ENCODE data around the gene TTC3. TPM values are rescaled to one million over a fixed set of nuclear protein-coding genes. Genes with fewer than 3 reads are reported as not detected.

The TTC3 gene
- total and polyA plus RNA-seq, 9 of the 15 experiments (the other 6 are each of a cell fraction or from before 2014, with no cell fraction given) = 17.5 to 92.0 (median 59.5) TPM

DNA sequence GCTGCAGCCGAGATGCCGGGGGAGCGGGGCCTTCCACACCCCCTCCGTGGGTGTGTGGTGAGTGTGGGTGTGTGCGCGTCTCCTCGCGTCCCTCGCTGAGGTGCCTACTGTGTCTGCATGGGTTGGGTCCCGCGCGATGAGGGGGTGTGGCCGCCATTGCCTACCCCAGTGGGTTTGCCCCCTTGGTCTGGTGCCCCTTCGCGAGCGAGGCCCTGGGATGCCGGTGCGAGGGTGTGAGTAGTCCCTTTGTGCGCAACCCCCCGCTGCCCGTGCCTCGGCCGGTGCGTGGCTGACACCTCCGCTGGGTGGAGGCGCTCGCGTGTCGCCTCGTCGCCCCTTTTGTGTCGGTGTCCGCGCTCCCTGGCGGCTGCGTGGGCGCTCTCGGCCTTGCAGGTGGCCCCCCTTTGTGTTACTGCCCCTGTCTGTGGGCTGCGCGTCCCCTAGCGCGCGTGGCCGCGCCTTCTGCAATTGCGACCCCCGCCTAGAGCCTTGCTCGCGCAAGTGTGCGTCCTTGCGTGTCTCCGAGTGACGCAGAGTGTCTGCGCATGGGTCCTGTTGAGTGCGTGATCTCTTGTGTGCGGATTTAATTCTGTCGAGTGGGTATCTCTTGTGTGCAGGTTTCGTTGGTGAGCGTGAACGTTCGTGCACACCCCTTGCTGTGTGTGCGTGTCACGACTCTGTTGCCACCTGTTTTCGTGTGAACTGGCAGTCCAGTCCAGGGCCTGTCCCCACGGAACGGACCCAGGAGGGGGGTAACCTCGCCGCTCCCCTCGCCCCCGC is 553 bp downstream of the TTC3 start:
- Histone ChIP-seq H3K27me3 (ENCODE audit: control insufficient read depth in 2 of 2, insufficient read depth in 2 of 2, low read length in 2 of 2) (no peaks in the 10 kb centered on the region), H3K4me2 (ENCODE audit: insufficient read depth, low read length) (peak overlapping the region; percentile 92), H3K9me3 (replicated peaks; ENCODE audit: control insufficient read depth, insufficient read depth, low read depth, low read length) (no peaks in the 10 kb centered on the region), H3K27ac (ENCODE audit: extremely low read depth, low read depth, low read length) (peak overlapping the region; percentile 85), H3K36me3 (ENCODE audit: control insufficient read depth, insufficient read depth, low read length) (peaks cover 17% of the 10 kb centered on the region; the same call in 2 of the 3 replicates), H3K9ac (ENCODE audit: insufficient read depth in 1 of 2, low read depth in 2 of 2, low read length in 2 of 2) (peak overlapping the region; percentile 82 to 99), H3K9me1 (ENCODE audit: control insufficient read depth, insufficient read depth, low read length) (no peaks in the 10 kb centered on the region), H3K4me1 (replicated peaks in 1 of 2; ENCODE audit: control insufficient read depth in 2 of 2, insufficient read depth in 2 of 2, low read length in 2 of 2) (peaks cover 15 to 26% of the 10 kb centered on the region in 2 experiments; a peak in 4 of 5 replicates), H2AFZ (ENCODE audit: low read depth, low read length) (peak overlapping the region; percentile 88), H3K79me2 (ENCODE audit: control insufficient read depth, insufficient read depth, low read length) (peaks cover 69% of the 10 kb centered on the region), H3K4me3 (peak overlapping the region; percentile 69), H4K20me1 (replicated peaks; ENCODE audit: control insufficient read depth, insufficient read depth, low read length) (peaks cover 10% of the 10 kb centered on the region; the same call in 1 of the 2 replicates)
- POLR2A ChIA-PET = interaction anchor here (1.6 kb wide), 1 partner anchor 13 kb away, joined by 3 read pairs; no protein-coding TSS in a partner anchor
- BruUV-seq (replicated peaks) = no TSS peak
- peak; percentile 61 for ATAC-seq
- CTCF ChIA-PET (ENCODE audit: low intra/inter-chr PET ratio) = interaction anchor here (0.6 to 2.8 kb wide), 2 partner anchors 63 to 97 kb away, joined by 3 to 7 read pairs; no protein-coding TSS in a partner anchor
- no peak for FAIRE-seq
- in situ Hi-C loops (cut with MboI) = no loop called here
- DNase-seq (ENCODE audit: extremely low read depth in 1 of 4, low spot score in 3 of 4) = peak; percentile 51 to 73 (median 58)
- intact Hi-C loops (cut with micrococcal nuclease) = no loop called here
- WGBS (ENCODE audit: insufficient coverage, low coverage, missing lambda C conversion rate) = under 1% methylated on average over 70 of the region's 70 CpGs
- TF ChIP-seq, protein P1, sequence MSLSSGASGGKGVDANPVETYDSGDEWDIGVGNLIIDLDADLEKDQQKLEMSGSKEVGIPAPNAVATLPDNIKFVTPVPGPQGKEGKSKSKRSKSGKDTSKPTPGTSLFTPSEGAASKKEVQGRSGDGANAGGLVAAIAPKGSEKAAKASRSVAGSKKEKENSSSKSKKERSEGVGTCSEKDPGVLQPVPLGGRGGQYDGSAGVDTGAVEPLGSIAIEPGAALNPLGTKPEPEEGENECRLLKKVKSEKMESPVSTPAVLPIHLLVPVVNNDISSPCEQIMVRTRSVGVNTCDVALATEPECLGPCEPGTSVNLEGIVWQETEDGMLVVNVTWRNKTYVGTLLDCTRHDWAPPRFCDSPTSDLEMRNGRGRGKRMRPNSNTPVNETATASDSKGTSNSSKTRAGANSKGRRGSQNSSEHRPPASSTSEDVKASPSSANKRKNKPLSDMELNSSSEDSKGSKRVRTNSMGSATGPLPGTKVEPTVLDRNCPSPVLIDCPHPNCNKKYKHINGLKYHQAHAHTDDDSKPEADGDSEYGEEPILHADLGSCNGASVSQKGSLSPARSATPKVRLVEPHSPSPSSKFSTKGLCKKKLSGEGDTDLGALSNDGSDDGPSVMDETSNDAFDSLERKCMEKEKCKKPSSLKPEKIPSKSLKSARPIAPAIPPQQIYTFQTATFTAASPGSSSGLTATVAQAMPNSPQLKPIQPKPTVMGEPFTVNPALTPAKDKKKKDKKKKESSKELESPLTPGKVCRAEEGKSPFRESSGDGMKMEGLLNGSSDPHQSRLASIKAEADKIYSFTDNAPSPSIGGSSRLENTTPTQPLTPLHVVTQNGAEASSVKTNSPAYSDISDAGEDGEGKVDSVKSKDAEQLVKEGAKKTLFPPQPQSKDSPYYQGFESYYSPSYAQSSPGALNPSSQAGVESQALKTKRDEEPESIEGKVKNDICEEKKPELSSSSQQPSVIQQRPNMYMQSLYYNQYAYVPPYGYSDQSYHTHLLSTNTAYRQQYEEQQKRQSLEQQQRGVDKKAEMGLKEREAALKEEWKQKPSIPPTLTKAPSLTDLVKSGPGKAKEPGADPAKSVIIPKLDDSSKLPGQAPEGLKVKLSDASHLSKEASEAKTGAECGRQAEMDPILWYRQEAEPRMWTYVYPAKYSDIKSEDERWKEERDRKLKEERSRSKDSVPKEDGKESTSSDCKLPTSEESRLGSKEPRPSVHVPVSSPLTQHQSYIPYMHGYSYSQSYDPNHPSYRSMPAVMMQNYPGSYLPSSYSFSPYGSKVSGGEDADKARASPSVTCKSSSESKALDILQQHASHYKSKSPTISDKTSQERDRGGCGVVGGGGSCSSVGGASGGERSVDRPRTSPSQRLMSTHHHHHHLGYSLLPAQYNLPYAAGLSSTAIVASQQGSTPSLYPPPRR (CRISPR knock-in tag; IDR thresholded peaks at IDR 0.05; ENCODE audit: borderline replicate concordance) = 0 out of 2 replicates have a peak, but pooled peaks have one; percentile 28
- TF ChIP-seq DIDO1 (tag; IDR thresholded peaks at IDR 0.05; ENCODE audit: low read depth) (no peak), PURB (CRISPR knock-in tag; IDR thresholded peaks at IDR 0.05; ENCODE audit: low read depth) (no peak), BMI1 (IDR thresholded peaks at IDR 0.05; ENCODE audit: low read length) (no peak), STAT5B (CRISPR knock-in tag; IDR thresholded peaks at IDR 0.05) (no peak), DDX20 (tag; IDR thresholded peaks at IDR 0.05; ENCODE audit: low read depth) (no peak)
- TF ChIP-seq, protein P2, sequence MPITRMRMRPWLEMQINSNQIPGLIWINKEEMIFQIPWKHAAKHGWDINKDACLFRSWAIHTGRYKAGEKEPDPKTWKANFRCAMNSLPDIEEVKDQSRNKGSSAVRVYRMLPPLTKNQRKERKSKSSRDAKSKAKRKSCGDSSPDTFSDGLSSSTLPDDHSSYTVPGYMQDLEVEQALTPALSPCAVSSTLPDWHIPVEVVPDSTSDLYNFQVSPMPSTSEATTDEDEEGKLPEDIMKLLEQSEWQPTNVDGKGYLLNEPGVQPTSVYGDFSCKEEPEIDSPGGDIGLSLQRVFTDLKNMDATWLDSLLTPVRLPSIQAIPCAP (CRISPR knock-in tag; IDR thresholded peaks at IDR 0.05; ENCODE audit: borderline replicate concordance) = no peak
- TF ChIP-seq, protein P3, sequence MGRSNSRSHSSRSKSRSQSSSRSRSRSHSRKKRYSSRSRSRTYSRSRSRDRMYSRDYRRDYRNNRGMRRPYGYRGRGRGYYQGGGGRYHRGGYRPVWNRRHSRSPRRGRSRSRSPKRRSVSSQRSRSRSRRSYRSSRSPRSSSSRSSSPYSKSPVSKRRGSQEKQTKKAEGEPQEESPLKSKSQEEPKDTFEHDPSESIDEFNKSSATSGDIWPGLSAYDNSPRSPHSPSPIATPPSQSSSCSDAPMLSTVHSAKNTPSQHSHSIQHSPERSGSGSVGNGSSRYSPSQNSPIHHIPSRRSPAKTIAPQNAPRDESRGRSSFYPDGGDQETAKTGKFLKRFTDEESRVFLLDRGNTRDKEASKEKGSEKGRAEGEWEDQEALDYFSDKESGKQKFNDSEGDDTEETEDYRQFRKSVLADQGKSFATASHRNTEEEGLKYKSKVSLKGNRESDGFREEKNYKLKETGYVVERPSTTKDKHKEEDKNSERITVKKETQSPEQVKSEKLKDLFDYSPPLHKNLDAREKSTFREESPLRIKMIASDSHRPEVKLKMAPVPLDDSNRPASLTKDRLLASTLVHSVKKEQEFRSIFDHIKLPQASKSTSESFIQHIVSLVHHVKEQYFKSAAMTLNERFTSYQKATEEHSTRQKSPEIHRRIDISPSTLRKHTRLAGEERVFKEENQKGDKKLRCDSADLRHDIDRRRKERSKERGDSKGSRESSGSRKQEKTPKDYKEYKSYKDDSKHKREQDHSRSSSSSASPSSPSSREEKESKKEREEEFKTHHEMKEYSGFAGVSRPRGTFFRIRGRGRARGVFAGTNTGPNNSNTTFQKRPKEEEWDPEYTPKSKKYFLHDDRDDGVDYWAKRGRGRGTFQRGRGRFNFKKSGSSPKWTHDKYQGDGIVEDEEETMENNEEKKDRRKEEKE (IDR thresholded peaks at IDR 0.05; ENCODE audit: borderline replicate concordance in 1 of 2, control insufficient read depth in 1 of 2, low read depth in 2 of 2, low read length in 1 of 2) = 0 out of 4 replicates have a peak, but pooled peaks of 1 of the 2 experiments have one; percentile 41
